Adipose tissue (tissue), 3 donors: ENCODE results near the gene PRKD1. TPM values are rescaled to one million over a fixed set of nuclear protein-coding genes. Genes with fewer than 3 reads are reported as not detected.

Experiments
- H3K27ac ChIP-seq: one replicate; pipeline ENCODE4 v1.5.1; 2013; ENCODE audit warnings: low read depth, low read length
- WGBS, 3 donors: extraction: QIAGEN DNeasy Blood & Tissue Kit; methylation state at CpG; one replicate each; pipeline ENCODE4 v1.1.7; 2013; 5-methylcytosine and 5-hydroxymethylcytosine counted together
- polyA plus RNA-seq, 3 donors: library from polyadenylated mRNA; stranded (reverse); fragments of 200-250 nt; gene quantifications; one replicate each; pipeline ENCODE4 v1.2.3, GENCODE V29; 2013
- donor health status: healthy with polysubstance abuse.
- donor health status: Bipolar disorder and iron deficiency.
- donor health status: healthy.

The PRKD1 gene
- 1 to 10 TPM; 3.7 to 9.9 (median 5.4) TPM for polyA plus RNA-seq

- 0 to 1% (median 1%) methylated on average over 47 to 89 of the region's 91 CpGs for WGBS, 3 donors
- H3K27ac ChIP-seq = no peak within 1 kb of the TSS
Observed at GRCh38 chr14:29927376-29928116, at the start of gene PRKD1. TSS of gene PRKD1 (minus strand) at chr14:29927847.

DNA sequence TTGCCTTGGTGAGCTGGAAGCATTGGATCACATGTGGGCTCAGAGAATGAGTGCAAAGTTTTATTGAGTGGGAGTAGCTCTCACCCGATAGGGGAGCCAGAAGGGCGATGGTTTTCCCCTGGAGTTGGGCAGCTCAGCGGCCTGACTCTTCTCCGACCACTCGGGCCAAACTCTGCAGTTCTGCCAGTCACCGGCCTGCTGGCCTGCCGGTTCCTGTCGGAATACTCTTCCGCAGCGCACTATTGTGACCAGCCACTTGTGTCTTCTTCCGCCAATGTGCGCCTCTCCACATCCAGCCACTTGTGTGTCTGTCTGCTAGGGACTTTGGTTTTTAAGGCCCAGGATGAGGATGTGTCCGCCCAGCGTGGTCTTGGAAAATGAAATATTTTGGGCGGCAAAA lies 43.5 kb upstream of the PRKD1 start:
- H3K27ac ChIP-seq = no peak overlapping the region
- 95 to 97% (median 96%) methylated on average over 15 of the region's 15 CpGs for WGBS, 3 donors

GRCh38 chr14:29955087-29955486 lies 27.4 kb upstream of the PRKD1 start:
- H3K27ac ChIP-seq = no peak overlapping the region
- WGBS, 3 donors = 86 to 90% (median 87%) methylated on average over 3 of the region's 3 CpGs

GRCh38 chr14:29953501-29953900 lies 25.9 kb upstream of the PRKD1 start:
- 81 to 83% (median 82%) methylated on average over 6 of the region's 6 CpGs for WGBS, 3 donors
- no peak overlapping the region for H3K27ac ChIP-seq

DNA sequence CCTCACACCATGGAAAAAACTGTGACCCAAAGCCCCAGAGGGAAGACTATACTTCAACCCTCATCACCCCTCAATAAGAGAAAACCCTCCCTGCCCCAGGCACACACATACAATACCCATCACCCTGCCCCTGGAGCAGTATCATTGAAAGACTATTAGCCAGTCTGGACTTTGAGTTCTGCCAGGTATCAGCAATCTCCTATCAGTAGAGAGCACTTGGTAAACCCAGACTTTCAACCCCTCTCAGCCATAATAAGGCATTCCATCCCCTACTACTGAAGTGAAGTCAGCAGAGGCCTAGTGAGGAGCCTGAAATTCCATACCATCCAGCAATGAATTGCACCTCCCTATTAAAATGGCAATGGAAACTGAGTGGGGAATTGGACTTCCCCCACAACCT lies 16.4 kb upstream of the PRKD1 start:
- no peak overlapping the region for H3K27ac ChIP-seq

DNA sequence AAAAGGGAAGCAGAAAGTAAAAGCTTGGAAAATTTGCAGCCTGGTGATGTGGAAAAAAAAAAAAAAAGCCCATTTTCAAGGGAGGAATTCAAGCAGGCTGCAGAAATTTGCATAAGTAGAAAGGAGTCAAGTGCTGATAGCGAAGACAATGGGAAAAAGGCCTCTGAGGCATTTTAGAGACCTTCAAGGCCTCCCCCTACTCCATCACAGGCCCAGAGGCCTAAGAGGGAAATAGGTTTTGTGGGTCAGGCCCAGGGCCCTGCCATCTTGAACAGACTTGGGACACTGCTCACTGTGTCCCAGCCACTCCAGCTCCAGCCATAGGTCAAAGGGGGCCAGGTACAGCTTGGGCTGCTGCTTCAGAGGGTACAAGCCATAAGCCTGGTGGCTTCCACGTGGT lies 13.8 kb upstream of the PRKD1 start:
- H3K27ac ChIP-seq = no peak overlapping the region
- WGBS, 3 donors = 60 to 71% (median 69%) methylated on average over 2 of the region's 2 CpGs

DNA sequence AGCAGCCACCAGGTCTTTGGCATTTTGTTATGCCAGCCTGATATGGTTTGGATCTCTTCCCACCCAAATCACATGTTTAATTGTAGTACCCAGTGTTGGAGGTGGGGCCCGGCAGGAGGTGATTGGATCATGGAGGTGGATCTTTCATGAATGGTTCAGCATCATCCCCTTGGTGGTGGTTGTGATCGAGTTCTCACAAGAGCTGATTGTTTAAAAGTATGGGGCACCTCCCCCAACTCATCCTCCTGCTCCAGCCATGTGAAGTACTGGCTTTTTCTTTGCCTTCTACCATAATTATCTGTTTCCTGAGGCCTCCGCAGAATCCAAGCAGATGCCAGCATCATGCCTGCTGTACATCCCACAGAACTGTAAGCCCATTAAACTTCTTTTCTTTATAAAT lies 12.8 kb upstream of the PRKD1 start:
- H3K27ac ChIP-seq = no peak overlapping the region
- WGBS, 3 donors = 85 to 91% (median 90%) methylated on average over 3 of the region's 3 CpGs

DNA sequence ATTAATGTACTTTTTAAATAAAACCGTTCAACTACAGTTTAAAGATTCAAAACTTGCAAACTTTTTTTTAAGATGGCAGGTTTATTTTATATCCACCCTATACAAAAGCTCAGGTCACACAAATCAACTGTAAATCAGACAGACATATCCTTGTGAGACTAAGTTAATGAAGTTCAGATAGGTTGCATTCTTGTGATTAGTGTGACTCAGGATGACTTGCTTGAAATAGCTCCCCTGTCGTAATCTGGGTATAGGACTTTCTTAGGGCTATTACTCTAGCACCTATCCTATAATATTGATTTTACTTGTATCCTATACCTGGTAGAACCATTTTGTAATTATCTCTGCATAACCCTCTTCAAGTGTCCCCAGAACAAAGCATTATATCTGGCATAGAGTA lies 9.5 kb upstream of the PRKD1 start:
- WGBS, 3 donors = 93 to 98% (median 94%) methylated on average over 2 of the region's 2 CpGs

DNA sequence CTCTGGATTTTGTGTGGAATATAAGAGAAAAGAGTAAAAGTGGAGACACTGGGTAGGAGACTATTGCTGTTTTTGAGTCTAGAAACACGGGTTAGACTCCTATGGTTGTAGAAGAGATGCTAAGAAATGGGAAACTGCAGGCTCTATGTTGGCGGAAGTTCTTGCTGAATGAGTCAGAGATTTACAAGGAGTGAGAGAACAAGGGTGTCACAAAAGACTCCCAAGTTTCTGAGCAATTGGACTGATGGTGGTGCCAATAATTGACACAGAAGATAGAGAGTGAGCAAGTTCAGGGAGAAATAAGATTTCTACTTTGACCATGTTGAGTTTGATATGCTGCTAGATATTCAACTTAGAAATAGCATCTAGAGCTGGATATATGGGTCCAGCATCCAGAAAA lies 2.6 kb upstream of the PRKD1 start:
- 78 to 80% (median 80%) methylated on average over 2 of the region's 2 CpGs for WGBS, 3 donors
- no peak overlapping the region for H3K27ac ChIP-seq

More for the DNA sequence above, 9.5 kb upstream of the PRKD1 start:
- no peak overlapping the region for H3K27ac ChIP-seq

DNA sequence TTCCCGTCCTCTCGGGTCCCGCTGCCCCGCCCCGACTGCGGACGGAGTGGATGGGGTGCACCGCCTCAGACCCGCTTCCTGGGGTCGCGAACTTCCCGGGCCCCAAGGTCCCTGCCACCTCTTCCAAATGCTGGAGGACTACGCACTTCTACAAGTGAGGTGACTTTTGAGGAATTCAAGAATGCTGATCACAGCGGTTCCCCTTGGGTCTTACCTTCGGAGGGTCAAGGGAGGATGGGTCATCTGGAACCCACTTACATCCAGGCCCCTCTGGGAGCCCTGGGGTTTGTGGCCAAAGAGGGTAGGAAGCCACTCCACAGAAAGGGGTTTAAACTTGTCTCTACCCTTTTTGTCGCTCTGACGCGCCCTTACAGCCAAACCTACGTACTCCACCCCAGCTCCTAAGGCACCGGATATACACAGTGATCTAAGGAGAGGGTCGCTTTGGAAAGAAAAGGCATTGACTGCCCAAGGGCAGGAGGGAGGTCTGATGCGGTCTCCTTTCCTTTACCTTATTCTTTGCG lies 532 bp upstream of the PRKD1 start:
- H3K27ac ChIP-seq = no peak overlapping the region
- WGBS, 3 donors = 29 to 32% (median 31%) methylated on average over 23 of the region's 23 CpGs

DNA sequence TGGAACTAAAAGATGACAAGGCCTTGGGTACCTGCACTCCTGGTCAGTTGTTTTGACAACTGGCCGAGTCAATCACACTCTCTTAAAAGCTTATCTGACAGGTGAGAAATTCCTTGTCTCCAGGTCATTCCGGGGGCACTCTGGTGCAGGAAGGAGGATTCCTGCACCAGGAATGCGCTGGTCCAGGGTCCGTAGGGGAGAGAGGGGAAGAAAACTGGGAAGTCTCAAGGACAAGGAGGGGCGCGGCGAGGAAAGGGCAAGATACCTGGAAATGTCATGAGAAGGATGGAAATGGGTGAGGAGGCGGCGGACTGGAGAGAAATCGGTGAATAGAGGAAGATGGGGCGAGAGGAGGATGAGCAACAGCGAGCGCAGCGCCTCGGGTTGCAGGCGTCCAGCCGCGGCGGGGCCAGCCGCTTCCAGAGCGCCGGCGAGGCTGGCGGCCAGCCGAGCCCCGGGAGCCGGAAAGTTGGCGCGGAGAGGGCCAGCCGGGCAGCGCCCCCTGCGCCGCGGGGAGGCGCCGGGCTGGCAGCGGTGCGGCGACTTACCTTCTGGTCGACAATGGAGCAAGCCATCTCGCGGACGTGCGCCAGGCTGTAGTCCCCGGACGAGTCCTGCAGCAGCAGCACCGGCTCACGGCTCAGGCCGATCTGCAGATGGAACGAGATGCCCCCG lies 809 bp downstream of the PRKD1 start:
- H3K27ac ChIP-seq = no peak overlapping the region
- 0 to 1% (median 0%) methylated on average over 26 to 51 of the region's 51 CpGs for WGBS, 3 donors

- WGBS, 3 donors = 10 to 12% (median 11%) methylated on average over 8 of the region's 8 CpGs
- H3K27ac ChIP-seq = no peak overlapping the region
Observed at GRCh38 chr14:29926228-29926627, 1.4 kb downstream of the PRKD1 start.

DNA sequence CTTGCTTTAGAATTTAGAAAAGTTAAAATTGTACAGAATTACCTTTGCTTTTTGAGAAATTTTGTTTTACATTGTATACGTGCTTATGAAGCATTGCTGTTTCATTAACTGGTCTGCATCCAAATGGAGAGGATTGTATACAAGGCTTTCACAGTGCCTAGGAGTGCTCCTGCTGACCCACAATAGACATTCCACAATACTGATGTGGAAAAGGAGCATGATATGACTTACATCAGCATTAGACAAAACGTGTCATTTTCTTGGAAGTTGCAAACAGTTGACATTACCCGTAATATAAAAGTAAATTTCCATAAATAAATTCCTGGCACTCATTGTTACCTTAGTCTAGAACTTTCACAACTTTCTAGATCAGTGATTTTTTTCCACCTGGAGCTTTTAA lies 1.9 kb downstream of the PRKD1 start:
- no peak overlapping the region for H3K27ac ChIP-seq
- WGBS, 3 donors = 47 to 62% (median 50%) methylated on average over 3 of the region's 3 CpGs

DNA sequence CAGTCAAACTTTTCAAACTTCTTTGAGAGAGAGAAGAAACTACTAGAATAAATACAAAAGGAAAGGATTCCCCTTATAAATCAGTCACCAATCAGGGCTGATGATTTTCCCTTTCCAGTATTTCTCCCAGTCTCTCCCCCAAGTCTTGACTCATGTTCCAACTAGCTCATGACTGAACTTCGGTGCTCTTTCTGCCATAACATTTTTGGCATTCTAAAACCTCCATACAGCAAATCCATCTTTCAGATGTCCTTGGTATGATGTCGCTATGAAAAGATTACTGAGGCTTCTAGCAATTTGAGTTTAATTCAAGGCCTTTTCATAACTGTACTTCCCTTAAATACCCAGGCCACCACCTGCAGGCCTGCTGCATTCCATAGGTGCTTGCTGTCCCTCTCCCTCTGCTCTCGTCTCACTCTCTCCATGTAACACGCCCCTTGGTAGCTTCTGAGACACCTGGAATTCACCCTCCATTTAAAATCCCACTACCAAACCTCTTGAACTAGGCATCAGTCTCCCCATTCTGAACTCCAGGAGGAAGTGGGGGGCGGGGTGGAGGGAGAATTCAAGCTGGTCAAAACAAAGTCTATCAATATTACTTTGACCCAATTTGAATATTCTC lies 2.4 kb downstream of the PRKD1 start:
- 70 to 84% (median 76%) methylated on average over 5 of the region's 5 CpGs for WGBS, 3 donors
- H3K27ac ChIP-seq = no peak overlapping the region

DNA sequence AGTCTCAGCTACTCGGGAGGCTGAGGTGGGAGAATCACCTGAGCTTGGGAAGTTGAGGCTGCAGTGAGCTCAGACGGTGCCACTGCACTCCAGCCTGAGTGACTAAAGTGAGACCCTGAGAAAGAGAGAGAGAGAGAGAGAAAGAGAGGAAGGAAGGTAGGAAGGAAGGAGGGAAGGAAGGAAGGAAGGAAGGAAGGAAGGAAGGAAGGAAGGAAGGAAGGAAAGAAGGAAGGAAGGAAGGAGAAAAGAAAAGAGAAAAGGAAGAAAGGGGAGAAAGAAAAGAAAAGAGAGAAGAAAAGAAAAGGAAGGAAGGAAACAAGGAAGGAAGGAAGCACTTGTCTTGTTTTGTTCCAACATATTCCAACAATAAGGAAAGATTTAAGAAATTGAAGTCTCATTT lies 7.8 kb downstream of the PRKD1 start:
- 89 to 100% (median 97%) methylated on average over 2 of the region's 2 CpGs for WGBS, 3 donors
- H3K27ac ChIP-seq = no peak overlapping the region

DNA sequence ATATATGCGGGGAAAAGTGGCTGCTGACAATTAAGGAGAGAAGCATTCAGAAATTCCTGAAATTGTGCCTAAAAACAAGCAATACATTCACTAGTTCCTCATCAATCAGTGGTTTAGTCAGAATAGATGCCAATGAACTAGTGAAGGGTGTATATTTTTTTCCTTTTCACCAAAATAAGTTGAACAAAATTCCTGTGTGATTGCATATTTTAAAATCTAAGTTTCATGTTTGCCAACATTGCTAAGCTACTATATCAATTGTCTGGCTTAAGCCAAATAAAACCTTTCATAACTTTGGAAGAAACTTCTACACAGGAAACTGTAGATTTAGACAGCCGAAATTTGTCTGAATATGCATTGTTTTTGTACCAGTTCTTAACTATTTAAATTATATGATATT lies 8.7 kb downstream of the PRKD1 start:
- H3K27ac ChIP-seq = no peak overlapping the region
- whole genome bisulfite sequencing, 3 donors = 61 to 66% (median 63%) methylated on average over 2 of the region's 2 CpGs

GRCh38 chr14:29913566-29913965 lies 14.1 kb downstream of the PRKD1 start:
- WGBS, 3 donors = 91 to 96% (median 94%) methylated on average over 5 of the region's 5 CpGs
- H3K27ac ChIP-seq = no peak overlapping the region

- WGBS, 3 donors = 69 to 74% (median 73%) methylated on average over 3 of the region's 3 CpGs
- H3K27ac ChIP-seq = no peak overlapping the region
Observed at GRCh38 chr14:29911810-29912209, 15.8 kb downstream of the PRKD1 start.
